HG02840 (cell line): Measurements from ENCODE around the gene ACTN4.

Source experiments
- ATAC-seq: cut with Tn5 transposase; IDR thresholded peaks from one replicate; pipeline ENCODE4 v1.9.1; 2021; ENCODE audit warnings: mild to moderate bottlenecking, moderate library complexity, moderate number of reproducible peaks; ENCODE audit not compliant: unreplicated experiment, low FRiP score

The ACTN4 gene

GRCh38 chr19:38635483-38636399 is 11.7 kb upstream of the ACTN4 start:
- no peak for ATAC-seq

DNA sequence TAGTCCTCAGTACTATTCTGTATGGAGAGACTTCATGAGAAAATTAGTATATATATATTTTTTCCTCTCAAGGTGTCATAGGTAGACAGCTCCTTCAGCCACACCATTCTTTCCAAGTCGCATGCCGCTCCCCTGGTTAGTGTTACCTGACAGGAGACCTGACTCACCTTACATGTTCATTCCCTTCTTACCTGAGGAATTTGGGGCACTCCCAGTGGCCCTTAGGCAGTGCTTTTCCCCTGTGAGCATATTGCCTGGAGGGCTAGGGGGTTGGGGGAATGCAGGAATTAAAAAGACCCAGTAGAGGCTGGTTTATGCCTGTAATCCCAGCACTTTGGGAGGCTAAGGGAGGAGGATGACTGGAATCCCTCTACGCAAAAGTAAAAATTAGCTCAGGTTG is 9.0 kb upstream of the ACTN4 start:
- ATAC-seq, result no peak

DNA sequence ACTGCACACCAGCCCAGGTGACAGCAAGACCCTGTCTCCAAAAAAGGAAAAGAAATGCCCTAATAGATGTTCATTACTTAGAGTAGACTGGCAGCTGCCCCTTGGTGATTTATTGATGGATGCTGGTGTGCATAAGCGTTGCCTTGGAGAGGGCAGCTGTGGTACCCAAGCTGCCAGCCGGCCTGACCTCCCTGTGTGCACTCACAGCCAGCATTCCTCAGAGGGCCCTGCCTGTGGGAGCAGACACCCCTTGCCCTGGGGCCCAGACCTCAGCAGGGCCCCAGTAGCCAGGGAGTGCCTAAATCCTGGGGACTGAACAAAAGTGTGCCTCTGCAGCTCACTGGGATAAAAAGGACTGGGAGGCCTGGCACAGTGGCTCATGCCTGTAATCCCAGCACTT is 7.8 kb upstream of the ACTN4 start:
- ATAC-seq, result no peak

DNA sequence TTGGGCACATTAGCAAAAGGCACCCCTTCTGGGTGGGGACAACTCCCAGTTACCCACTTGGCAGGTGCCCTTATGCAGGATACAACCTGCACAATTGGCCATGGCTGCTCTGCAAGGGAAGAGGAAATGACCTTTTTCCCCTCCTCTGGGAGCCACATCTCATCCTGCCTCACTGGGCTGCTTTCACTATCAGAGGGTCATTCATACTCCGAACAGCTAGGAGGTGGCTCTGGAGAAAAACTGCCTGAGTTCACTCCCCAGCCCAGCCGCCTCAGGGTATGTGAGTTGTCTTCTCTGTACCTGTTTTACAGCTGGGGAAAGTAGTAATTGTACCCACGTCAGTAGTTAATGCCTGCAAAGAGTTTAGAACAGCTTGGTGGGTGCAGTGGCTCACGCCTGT is 7.1 kb upstream of the ACTN4 start:
- no peak for ATAC-seq

DNA sequence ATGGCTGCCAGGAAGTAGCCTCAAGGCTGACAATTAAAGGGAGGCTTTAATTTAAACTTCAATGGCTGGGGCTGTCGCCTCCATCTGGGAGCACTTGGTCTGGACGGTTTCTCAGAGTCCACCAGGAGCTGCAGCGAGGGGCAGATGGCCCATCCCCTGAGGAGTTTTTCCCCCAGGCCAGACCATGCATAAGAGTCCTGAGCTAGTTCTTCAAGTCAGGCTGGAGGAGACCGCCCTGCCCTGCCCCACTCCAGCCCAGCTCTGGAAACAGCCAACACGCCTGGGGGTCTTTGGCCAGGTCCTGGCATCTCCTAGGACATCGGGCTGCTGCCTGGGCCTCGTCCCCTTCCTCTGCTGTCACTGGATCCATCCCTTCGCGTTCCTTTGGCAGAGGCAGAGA is 5.3 kb upstream of the ACTN4 start:
- no peak for ATAC-seq

DNA sequence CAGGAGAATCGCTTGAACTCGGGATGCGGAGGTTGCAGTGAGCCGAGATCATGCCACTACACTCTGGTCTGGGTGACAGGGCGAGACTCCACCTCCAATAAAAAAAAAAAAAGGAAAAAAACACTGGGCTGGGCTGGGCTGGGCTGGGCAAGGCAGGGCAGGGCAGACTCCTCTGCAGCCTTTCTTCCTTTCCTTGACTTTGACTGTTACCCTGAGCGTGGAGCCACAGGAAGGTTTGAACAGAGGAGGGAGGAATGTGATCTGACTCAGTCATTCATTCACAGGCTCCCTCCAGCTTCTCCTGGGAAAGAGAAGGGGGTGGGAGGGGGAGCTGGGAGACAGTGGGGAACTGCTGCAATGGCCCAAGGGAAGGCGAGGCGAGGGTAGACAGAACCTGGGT is 2.7 kb upstream of the ACTN4 start:
- ATAC-seq, result no peak

GRCh38 chr19:38647966-38648768 is 718 bp downstream of the ACTN4 start:
- no peak for ATAC-seq

DNA sequence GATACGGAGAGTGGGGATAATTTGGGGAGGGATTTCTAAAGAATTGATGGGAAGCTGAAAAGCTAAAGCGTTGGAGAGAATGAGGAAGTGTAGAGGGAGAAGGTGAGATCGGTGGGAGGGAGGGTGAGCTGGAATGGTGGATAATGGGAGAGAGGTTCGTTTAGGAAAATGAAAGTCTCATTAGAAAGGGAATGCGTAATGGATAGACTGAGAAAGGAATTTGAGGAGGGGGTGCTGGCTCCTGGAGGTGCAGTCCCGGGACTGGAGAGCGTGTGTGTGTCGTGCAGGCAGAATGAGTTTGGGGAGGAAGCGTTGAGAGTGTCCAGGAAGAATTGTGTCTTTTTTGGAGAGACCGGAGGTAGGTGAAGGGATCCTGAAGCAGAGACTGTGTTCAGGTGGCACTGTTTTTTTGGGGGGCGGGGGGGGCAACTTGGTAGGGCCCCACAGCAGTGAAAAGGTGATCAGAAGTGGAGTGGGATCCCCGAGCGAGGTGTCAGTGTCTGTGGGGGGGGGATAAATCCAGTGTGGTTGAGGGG is 1.4 kb downstream of the ACTN4 start:
- ATAC-seq, result no peak

- no peak for ATAC-seq
These were observed 2.1 kb downstream of the ACTN4 start for GRCh38 chr19:38649305-38650171.

DNA sequence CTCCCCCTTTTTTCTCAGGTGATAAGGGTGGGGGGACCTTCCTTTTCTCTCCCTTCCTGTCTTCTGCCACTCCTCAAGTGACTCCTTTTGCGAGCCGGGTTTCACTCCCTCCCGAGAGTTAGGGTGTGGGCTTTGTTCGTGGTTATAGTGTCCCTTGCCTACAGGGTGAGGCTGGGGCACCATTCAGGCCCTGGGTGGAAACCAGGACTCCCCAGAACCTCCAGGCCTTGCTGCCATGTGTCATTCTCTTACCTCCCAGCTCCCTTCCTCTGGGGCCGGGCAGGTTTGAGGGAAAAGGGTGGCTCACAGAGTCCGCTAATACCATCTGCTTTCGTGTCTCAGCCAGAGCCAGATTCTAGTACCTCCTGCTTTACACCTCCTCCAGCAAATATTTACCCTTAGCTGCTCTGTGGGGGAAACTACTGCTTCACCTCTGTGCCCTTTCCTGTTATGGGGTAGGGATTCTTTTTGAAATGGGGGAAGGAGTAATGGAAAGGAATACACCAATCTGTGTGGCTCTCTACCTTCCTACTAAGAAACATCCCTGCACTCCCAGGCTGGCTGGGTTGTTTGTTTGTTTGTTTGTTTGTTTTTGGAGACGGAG is 2.8 kb downstream of the ACTN4 start:
- no peak for ATAC-seq

GRCh38 chr19:38650911-38651584 is 3.6 kb downstream of the ACTN4 start:
- ATAC-seq, result no peak

DNA sequence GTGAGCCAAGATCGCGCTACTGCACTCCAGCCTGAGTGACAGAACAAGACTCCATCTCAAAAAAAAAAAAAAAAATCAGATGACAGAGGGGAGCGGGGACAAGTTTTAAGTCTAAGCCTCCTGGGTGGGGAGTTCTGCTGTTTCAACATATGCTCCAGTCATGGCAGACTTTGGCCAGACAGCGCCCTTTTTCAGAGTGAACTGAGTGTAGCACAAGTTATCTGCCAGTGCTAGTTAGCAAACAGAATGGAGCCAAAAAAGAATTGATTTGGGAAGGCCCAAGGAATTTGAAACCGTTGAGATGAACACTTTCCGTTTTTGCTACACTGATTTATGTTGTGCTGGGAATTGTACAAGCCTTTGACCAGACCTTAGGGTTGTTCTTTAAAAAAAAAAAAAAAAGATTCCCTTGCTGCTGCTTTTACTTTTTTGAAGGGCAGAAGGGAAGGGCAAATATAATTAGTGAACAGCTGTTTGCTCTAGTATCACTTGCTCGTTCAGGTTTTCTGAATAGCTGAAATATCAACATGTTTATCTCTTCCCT is 5.7 kb downstream of the ACTN4 start:
- no peak for ATAC-seq

DNA sequence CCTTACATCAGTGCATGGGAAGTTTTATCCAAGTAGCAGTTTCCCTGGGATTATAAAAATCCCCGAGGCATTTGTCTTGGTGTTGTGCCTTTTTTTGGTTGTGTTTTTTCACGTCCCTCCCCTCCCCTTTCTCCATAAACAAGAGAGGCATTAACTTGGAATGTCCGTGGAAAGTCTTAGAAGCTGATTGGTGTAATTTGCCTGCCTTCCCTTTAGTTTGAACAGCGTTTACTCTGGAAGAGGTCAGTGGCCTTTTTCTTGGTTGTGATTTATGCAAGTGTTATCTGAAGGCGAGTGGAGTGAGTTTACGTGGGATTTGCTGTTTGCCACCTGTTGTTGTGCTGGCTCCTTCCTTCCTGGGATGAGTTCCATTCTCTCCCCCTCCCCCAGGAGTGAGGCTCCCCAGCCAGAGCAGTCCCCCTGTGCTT is 7.2 kb downstream of the ACTN4 start:
- ATAC-seq, result no peak

- ATAC-seq, result no peak
These were observed 7.8 kb downstream of the ACTN4 start for GRCh38 chr19:38655148-38655824.

DNA sequence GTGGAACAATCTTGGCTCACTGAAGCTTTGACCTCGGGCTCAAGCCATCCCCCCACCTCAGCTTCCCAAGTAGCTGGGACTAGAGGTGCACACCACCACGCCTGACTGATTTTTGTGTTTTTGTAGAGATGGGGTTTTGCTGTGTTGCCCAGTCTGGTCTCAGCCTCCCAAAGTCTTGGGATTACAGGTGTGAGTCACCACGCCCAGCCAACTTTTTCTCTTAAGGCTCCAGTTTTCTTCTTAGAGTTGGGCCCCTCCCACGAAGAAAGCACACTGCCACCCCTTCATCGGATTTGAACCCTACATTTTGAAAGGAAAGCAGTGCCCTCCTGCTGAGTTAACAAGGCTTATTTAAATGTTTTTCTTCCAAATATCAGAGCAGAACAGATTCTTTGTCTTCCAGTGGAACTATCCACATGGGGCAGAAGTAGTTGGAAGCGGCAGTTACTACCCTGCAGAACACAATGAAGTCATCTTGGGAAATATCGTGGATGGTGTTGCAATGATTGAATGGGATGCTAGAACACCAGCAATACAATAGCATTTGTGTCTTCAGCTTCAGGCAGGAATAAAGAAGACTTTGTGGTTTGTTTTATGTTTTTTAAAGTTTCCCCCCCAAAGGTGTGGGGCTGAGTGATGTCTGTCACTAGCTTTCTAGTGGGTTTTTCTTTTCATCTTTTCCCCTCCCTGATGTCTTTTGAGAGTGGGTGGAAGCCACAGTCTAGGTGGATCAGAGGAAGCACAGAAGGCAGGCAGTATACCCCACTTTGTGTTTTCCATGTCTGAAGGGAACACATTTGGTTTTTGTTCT is 8.9 kb downstream of the ACTN4 start:
- no peak for ATAC-seq

DNA sequence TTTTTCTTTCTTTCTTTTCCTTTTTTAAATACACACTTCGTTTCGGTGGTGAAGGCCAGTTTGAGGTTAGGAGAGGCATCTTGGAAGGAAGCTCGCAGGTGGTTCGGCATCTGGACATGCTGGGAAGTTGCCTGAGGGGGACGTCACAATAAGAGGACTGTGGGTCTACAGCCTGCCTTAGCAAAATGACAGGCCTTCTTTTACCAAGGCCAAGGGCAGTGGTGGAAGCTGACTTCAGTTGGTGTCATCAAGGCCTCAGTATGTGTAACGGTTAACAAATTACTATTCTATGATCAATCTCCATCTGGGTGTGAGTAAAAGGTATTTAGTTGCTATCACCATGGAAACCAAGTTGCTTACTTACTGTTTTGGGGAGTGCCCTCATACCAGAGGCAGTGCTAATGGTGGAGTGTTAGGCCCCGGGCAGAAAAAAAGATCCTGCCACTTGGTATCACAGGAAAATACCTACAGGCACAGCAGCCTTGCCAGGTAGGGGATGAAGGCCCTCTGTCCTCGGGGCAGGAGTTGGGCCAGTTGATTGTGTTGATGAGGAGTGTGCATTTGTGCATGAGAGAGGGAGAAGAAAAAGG is 10.3 kb downstream of the ACTN4 start:
- no peak for ATAC-seq
